ENCODE results near the gene MMP24OS. TPM values are rescaled to one million over a fixed set of nuclear protein-coding genes. Genes with fewer than 3 reads are reported as not detected.
"Not testable (repeated sequence)": the region's sequence is repeated elsewhere in the genome, so short reads cannot be mapped to it uniquely, and the experiment has no call there.

Gene MMP24OS
- total RNA-seq, 2 experiments from 2014 or later: 64.3 to 70.1 TPM

- Mint-ChIP-seq H3K4me1 (peaks cover 40% of the 10 kb centered on the region), H3K36me3 (peaks cover 13% of the 10 kb centered on the region), H3K27ac (peak overlapping the region; percentile 80)
- ATAC-seq (ENCODE audit: low read depth); DNase-seq; H3K4me3 Mint-ChIP-seq; H3K9me3 Mint-ChIP-seq; H3K27me3 Mint-ChIP-seq: not testable (repeated sequence)
- POLR2A ChIA-PET: interaction anchor here (0.6 kb wide), 1 partner anchor 134 kb away, joined by 3 read pairs; no protein-coding TSS in a partner anchor
Measured at GRCh38 chr20:35315632-35316020, 37.7 kb upstream of the MMP24OS start.

GRCh38 chr20:35314816-35315631 lies 37.1 kb upstream of the MMP24OS start:
- DNase-seq: no peak
- no peaks in the 10 kb centered on the region for H3K9me3 Mint-ChIP-seq
- no peaks in the 10 kb centered on the region for H3K27me3 Mint-ChIP-seq
- peaks cover 40% of the 10 kb centered on the region for H3K4me1 Mint-ChIP-seq
- POLR2A ChIA-PET: interaction anchor here (0.6 kb wide), 1 partner anchor 135 kb away, joined by 3 read pairs; no protein-coding TSS in a partner anchor
- ATAC-seq (ENCODE audit: low read depth): peak; percentile 66
- H3K27ac Mint-ChIP-seq: peak overlapping the region; percentile 80
- peaks cover 13% of the 10 kb centered on the region for H3K36me3 Mint-ChIP-seq
- peak overlapping the region; percentile 43 for H3K4me3 Mint-ChIP-seq

- H3K27me3 Mint-ChIP-seq: no peaks in the 10 kb centered on the region
- no peak overlapping the region for H3K27ac Mint-ChIP-seq
- peaks cover 14% of the 10 kb centered on the region for H3K36me3 Mint-ChIP-seq
- DNase-seq: no peak
- H3K4me1 Mint-ChIP-seq: peaks cover 36% of the 10 kb centered on the region
- no peak overlapping the region for H3K4me3 Mint-ChIP-seq
- no peak for ATAC-seq (ENCODE audit: low read depth)
- POLR2A ChIA-PET: no interaction called here
- no peaks in the 10 kb centered on the region for H3K9me3 Mint-ChIP-seq
Measured at GRCh38 chr20:35312318-35312717, 34.4 kb upstream of the MMP24OS start.

- POLR2A ChIA-PET: no interaction called here
- H3K4me1 Mint-ChIP-seq: peaks cover 38% of the 10 kb centered on the region
Measured at GRCh38 chr20:35311822-35312221, 33.9 kb upstream of the MMP24OS start.

GRCh38 chr20:35311409-35311808 lies 33.5 kb upstream of the MMP24OS start:
- no peak for ATAC-seq (ENCODE audit: low read depth)
- no peak for DNase-seq
- peaks cover 41% of the 10 kb centered on the region for H3K4me1 Mint-ChIP-seq
- H3K27ac Mint-ChIP-seq: no peak overlapping the region
- no peaks in the 10 kb centered on the region for H3K27me3 Mint-ChIP-seq
- H3K36me3 Mint-ChIP-seq: peaks cover 14% of the 10 kb centered on the region
- POLR2A ChIA-PET: interaction anchor here (0.7 kb wide), 1 partner anchor 9 kb away, joined by 5 read pairs; no protein-coding TSS in a partner anchor
- no peak overlapping the region for H3K4me3 Mint-ChIP-seq
- no peaks in the 10 kb centered on the region for H3K9me3 Mint-ChIP-seq

More at GRCh38 chr20:35311822-35312221, 33.9 kb upstream of the MMP24OS start:
- no peaks in the 10 kb centered on the region for H3K9me3 Mint-ChIP-seq
- no peak overlapping the region for H3K27ac Mint-ChIP-seq
- no peak for ATAC-seq (ENCODE audit: low read depth)
- no peak overlapping the region for H3K4me3 Mint-ChIP-seq
- no peak for DNase-seq
- H3K36me3 Mint-ChIP-seq: peaks cover 14% of the 10 kb centered on the region
- H3K27me3 Mint-ChIP-seq: no peaks in the 10 kb centered on the region

- POLR2A ChIA-PET: interaction anchor here (0.5 to 1.3 kb wide), 2 partner anchors 14 to 88 kb away, joined by 3 read pairs; no protein-coding TSS in a partner anchor
- ATAC-seq (ENCODE audit: low read depth): no peak
- Mint-ChIP-seq H3K9me3 (no peaks in the 10 kb centered on the region), H3K4me3 (no peak overlapping the region), H3K27me3 (no peaks in the 10 kb centered on the region), H3K4me1 (peaks cover 34% of the 10 kb centered on the region), H3K36me3 (peaks cover 6% of the 10 kb centered on the region), H3K27ac (no peak overlapping the region)
- no peak for DNase-seq
Measured at GRCh38 chr20:35307666-35308653, 30.0 kb upstream of the MMP24OS start.

GRCh38 chr20:35306931-35307517 lies 29.1 kb upstream of the MMP24OS start:
- Mint-ChIP-seq H3K9me3 (no peaks in the 10 kb centered on the region), H3K4me1 (peaks cover 26% of the 10 kb centered on the region), H3K4me3 (no peak overlapping the region), H3K27me3 (no peaks in the 10 kb centered on the region), H3K36me3 (peaks cover 3% of the 10 kb centered on the region), H3K27ac (peak overlapping the region; percentile 44)
- POLR2A ChIA-PET: no interaction called here
- ATAC-seq (ENCODE audit: low read depth) (peak; percentile 41), DNase-seq (no peak)

- ATAC-seq (ENCODE audit: low read depth): peak; percentile 83
- Mint-ChIP-seq H3K36me3 (peaks cover 1% of the 10 kb centered on the region), H3K4me3 (no peak overlapping the region), H3K27me3 (no peaks in the 10 kb centered on the region), H3K9me3 (no peaks in the 10 kb centered on the region), H3K27ac (peak overlapping the region; percentile 71), H3K4me1 (peaks cover 22% of the 10 kb centered on the region)
- POLR2A ChIA-PET: no interaction called here
- DNase-seq: no peak
Measured at GRCh38 chr20:35305682-35306556, 28.0 kb upstream of the MMP24OS start.

GRCh38 chr20:35304956-35305355 lies 27.0 kb upstream of the MMP24OS start:
- Mint-ChIP-seq H3K4me3 (no peak overlapping the region), H3K9me3 (no peaks in the 10 kb centered on the region), H3K27ac (peak overlapping the region; percentile 71), H3K27me3 (no peaks in the 10 kb centered on the region), H3K4me1 (peaks cover 22% of the 10 kb centered on the region), H3K36me3 (peaks cover 1% of the 10 kb centered on the region)
- POLR2A ChIA-PET: no interaction called here
- DNase-seq (no peak), ATAC-seq (ENCODE audit: low read depth) (no peak)

- peaks cover 24% of the 10 kb centered on the region for H3K4me1 Mint-ChIP-seq
- H3K4me3 Mint-ChIP-seq: no peak overlapping the region
- POLR2A ChIA-PET: interaction anchor here (0.5 to 1.3 kb wide), 3 partner anchors 11 to 152 kb away, joined by 3 to 4 read pairs (median 3); partner anchors contain the start of gene CEP250
Measured at GRCh38 chr20:35303735-35304491, 26.0 kb upstream of the MMP24OS start.

GRCh38 chr20:35303382-35303734 lies 25.4 kb upstream of the MMP24OS start:
- POLR2A ChIA-PET: interaction anchor here (1.3 kb wide), 1 partner anchor 10 kb away, joined by 3 read pairs; no protein-coding TSS in a partner anchor
- DNase-seq (no peak), ATAC-seq (ENCODE audit: low read depth) (no peak)
- Mint-ChIP-seq H3K4me1 (peaks cover 24% of the 10 kb centered on the region), H3K27ac (no peak overlapping the region), H3K36me3 (peaks cover 1% of the 10 kb centered on the region), H3K27me3 (no peaks in the 10 kb centered on the region), H3K9me3 (no peaks in the 10 kb centered on the region), H3K4me3 (no peak overlapping the region)

More at GRCh38 chr20:35303735-35304491, 26.0 kb upstream of the MMP24OS start:
- no peaks in the 10 kb centered on the region for H3K9me3 Mint-ChIP-seq
- peak; percentile 77 for ATAC-seq (ENCODE audit: low read depth)
- peaks cover 1% of the 10 kb centered on the region for H3K36me3 Mint-ChIP-seq
- H3K27me3 Mint-ChIP-seq: no peaks in the 10 kb centered on the region
- peak overlapping the region; percentile 82 for H3K27ac Mint-ChIP-seq
- peak; percentile 77 for DNase-seq

All from activated naive CD8-positive, alpha-beta T cell treated with anti-CD3 and anti-CD28 coated beads, Interleukin-2, amount 10 ng/mL, durations not matched to agents 7 days and 5 days (primary cell).